ENCODE data around the gene NACC2.

The NACC2 gene

DNA sequence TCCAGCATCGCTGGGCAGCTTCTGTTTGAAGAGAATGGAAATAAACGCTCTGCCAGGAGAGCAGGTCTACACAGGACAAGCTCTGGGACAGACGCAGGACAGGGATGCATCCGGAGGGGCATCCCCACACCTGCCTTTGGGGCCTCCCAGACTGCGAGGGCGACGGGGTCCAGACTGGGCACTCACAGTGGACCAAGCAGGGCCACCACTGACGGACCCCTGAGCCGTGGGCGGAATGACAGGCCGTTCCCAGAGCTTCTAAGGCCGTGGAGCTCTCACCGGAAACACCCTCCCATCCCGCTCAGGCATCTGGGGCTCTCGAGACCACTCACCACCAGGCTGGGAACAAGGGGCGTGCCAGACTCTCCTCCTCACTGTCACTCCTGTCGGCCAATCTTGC lies 34.1 kb upstream of the NACC2 start:
- no peak for DNase-seq (ENCODE audit: low spot score)

DNA sequence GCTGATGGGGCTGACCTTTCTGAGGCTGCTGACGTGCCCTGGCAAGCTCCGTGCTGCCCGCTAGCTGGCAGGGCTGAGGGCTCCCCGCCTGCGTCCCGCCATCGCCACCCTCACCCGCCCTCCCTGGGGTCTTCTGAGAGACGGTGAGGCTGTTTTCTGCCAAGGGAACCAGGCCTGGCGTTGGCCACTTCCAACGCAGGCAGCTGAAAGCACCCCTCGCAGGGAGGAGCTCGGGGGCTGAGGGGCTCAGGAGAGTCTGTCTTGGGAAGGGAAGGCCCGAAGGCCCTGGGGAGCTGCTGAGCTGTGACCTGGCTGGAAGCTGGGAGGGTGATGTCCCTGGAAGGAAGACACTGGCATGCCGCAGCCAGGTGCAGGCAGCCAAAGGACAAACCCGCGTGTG lies 33.3 kb upstream of the NACC2 start:
- no peak for DNase-seq (ENCODE audit: low spot score)

DNA sequence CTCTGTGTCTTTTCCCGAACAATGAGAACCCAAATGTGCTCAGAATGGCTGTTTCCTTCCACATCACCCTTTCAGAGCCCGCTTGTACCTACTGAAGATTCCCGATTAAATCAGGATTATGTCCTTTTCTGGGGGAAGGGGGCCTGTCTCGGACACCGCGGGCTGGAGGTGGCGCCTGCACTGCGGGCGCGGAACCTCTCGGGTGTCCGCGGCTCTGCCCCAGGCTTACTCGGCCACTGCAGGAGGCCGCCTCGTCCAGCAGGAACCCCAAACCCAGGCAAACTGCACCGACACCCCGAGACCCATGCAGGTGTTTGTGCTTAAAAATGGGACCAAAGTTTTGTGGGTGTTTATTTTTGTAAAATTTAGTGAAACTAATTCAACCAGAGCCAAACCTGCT lies 32.2 kb upstream of the NACC2 start:
- no peak for DNase-seq (ENCODE audit: low spot score)

- DNase-seq (ENCODE audit: low spot score), result no peak
Measured at GRCh38 chr9:136124976-136125692, 30.0 kb upstream of the NACC2 start.

- peak; percentile 77 for DNase-seq (ENCODE audit: low spot score)
Measured at GRCh38 chr9:136122425-136123383, 27.6 kb upstream of the NACC2 start.

DNA sequence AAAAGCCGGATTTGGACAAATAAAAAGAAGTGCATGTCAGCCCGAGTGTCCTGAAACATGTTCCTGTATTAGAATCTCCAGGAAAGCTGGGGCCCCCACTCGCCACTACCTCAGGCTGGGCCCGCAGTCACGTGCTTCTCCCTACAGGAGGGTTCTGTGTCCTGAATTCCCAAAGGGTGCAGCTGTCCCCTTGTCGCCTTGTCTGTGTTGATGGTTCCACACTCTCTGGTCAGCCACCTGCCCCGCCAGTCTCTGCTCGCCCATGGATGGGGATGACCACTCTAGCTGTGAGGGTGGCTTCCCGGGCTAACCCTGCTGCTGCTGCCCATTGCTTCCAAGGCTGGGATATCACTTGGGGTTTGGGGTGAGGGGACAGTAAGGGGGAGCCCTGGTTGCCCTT lies 26.7 kb upstream of the NACC2 start:
- no peak for DNase-seq (ENCODE audit: low spot score)

DNA sequence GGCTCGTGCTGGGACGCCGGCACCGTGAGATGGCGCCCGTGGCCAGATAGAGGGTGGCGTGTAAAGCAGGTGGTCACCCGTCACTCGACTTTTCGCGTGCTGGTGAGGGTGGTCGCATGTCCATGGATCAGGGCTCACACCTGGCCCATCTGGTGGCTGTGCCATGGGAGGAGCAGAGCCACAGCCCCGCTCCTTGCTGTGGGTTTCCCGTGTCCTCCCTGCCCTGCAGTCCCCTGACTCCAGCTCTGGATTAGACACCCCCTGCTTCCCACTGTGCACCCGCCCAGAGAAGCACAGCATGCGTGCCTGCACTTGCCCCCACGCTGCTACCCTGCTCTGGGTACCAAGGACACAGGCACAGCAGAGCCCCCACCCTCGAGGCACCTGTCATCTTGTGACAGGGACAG lies 25.4 kb upstream of the NACC2 start:
- no peak for DNase-seq (ENCODE audit: low spot score)

DNA sequence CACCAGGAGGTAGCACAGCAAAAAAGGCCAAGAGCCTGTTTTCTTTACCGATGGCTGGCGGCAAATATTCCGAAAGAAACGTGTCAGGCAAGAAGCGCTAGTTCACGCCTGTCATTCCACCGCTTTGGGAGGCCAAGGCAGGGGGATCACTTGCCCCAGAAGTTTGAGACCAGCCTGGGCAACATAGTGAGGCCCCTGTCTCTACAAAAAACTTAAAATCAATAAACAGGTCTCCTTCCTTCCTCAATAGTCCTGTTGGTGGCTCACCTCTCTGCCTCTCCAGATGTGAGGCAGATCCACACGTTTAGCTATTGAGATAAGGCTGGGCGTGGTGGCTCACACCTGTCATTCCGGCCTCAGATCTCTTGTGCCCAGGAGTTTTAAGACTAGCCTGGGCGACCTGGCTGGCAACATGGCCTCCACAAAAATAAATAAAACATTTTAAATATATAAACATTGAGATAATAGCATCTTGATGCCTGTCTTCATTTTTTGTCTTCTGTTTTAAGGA lies 24.8 kb upstream of the NACC2 start:
- DNase-seq (ENCODE audit: low spot score), result peak; percentile 41

GRCh38 chr9:136119061-136119882 lies 24.2 kb upstream of the NACC2 start:
- DNase-seq (ENCODE audit: low spot score), result no peak

DNA sequence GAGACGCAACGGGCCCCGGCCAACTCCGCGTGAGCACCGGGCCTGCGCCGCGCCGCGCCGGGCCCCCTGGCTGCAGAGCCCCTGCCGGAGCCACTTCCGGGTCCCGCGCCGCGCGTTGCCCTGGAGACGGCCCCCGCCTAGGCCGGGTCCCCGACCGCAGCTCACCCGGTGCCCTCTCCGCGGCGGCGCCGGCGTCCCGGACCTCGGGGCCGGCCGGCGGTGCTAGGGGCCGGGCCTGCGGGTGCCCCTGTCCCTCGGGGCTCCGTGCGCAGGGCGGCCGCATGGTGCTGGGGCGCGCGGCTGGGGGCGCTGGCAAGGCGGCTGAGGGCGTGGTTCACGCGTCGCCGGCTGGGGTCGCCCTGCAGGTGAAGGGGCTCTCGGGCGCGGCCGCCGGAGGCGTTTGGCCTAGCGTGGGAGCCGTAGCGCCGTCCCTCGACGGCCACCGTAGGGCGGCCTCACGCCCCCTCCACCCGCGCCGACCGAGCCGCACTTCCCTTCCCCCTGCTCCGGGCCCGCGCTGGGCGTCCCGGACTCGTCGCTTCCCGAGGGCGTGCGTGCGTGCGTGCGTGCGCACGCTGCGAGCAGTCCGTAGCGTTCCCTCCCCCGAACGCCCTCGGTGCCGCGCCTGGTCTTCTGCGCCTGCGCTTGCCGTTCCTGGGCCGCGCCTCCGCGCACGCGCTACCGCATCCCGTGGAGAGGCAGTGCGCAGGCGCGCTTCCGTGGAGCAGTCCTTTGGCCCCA lies 23.4 kb upstream of the NACC2 start, which contains the start of gene TMEM250:
Gene TMEM250, minus strand, starts transcription at position 556 of the 741 bp plus-strand sequence. CDS start 1,975 bp downstream, outside the sequence.
- DNase-seq (ENCODE audit: low spot score), result peak; percentile 97

DNA sequence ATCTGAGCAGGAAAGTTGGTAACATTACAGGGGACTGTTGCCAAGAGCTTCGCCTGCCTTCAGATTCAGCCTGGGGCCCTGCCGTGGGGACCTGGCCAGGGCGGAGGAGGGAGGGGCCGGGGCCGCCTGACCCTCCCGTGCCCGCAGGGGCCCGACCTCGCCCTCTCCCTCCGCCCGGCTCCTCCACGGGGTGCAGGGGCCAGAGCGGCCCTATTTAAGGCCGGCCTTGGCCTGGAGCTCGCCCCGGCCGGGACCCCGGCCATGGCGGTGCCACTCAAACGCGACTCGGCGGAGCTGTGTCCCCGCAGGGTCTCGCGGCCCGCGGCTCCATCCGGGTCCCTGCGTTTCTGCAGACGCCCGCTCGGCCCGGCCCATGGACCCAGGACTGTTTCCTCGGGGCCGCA lies 22.8 kb upstream of the NACC2 start:
- no peak for DNase-seq (ENCODE audit: low spot score)

GRCh38 chr9:136117291-136117915 lies 22.3 kb upstream of the NACC2 start:
- DNase-seq (ENCODE audit: low spot score), result no peak

GRCh38 chr9:136116360-136117098 lies 21.4 kb upstream of the NACC2 start:
- no peak for DNase-seq (ENCODE audit: low spot score)

DNA sequence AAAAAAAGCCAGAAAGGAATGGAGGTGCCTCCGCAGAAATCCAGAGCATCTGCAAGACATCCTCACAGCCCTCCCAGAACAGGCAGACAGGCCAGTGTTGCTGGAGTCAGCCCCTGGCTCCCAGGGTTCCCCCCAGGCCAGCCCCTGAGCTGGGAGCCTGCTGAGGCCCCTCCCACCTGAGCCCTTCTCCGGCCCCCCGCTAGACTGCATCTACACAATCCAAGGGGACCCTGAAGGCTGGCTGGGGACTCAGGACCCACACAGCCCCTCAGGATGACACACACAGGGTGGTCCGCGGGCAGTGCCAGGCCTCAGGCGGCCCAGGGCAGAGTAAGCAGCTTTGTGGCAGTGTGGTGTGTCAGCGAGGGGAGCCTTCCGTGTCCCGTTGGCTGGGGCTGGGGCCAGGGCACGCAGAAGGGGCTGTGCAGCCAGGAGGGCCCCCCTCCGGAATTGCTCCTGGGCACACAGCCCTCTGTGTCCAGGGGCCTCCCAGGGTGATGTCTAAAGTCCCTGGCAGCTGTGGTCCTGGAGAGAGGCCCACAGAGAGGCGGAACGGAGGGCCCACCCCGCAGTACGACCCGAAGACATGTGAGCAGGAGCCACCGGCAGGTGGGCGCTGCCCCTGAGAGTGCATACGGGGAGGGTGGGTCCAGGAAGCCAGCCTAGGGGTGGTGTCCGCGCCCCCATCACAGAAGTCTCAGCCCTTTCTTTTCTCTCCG lies 20.7 kb upstream of the NACC2 start:
- no peak for DNase-seq (ENCODE audit: low spot score)

DNA sequence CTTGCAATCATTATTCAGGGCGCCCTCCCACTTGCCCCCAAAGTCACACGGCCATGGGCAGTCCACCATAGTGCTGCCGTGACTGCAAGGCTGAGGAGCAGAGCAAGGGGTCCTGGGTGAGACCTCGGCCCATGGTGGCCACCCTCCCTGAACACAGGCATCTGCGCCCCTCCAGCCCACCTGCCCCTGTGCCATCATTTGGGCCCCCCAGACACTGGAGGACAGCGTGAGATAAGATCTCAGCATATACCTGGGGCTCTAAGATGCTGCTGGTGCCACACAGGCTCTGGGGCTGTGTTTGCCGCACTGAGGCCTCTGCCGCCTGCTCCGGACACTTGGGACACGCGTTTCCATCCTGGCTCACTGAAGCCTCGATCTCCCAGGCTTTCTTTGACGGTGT lies 20.1 kb upstream of the NACC2 start:
- DNase-seq (ENCODE audit: low spot score), result no peak

GRCh38 chr9:136114610-136115009 lies 19.5 kb upstream of the NACC2 start:
- no peak for DNase-seq (ENCODE audit: low spot score)

DNA sequence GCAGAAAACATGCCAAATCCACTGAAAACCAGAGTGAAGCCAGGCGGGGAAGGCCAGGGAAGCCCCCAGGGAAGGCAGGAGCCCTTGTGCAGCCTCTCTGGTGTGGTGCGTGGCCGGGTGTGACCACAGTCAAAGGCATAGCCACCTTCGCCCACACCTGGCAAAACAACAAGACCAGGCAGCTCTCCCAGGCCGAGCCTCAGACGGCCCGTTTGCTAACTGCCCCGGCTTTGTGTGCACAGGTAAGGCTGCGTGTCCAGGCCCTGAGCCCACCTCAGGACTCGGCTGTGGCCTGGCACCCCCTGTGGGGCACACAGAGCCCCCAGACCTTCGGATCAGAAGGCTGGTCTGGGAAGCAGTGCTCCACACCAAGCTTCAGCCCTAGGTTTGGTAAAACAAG lies 17.5 kb upstream of the NACC2 start:
- no peak for DNase-seq (ENCODE audit: low spot score)

DNA sequence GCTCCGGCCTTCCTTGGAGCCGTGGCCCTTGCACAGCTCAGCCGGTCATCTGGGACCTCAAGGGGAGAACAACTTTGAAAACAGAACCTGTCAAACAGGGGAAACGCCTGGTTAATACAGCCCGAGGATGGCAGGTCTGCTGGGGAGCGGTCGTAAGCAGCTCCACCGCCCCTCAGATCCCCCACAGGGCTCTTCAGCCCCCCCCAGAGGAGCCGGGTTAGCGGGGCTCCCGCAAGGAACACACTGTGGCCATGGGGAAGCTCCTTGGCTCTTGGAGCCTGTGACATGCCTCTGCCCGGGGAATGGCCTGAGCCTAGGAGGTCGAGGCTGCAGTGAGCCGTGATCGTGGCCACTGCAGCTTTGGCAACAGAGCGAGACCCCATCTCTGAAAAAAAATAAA lies 16.8 kb upstream of the NACC2 start:
- DNase-seq (ENCODE audit: low spot score), result no peak

GRCh38 chr9:136111190-136111589 lies 16.1 kb upstream of the NACC2 start:
- no peak for DNase-seq (ENCODE audit: low spot score)

All from hematopoietic multipotent progenitor cell treated with erythropoietin and hydrocortisone succinate and interleukin-3 and kit ligand, for 15 days (in vitro differentiated cells).